ENCODE measurements around the gene SRPX. TPM values are rescaled to one million over a fixed set of nuclear protein-coding genes. Genes with fewer than 3 reads are reported as not detected.

The SRPX gene
- total and polyA plus RNA-seq, 10 of the 15 experiments (the other 5 are each of a cell fraction or from before 2014, with no cell fraction given): 0.05 to 0.79 (median 0.23) TPM; not detected in 1

DNA sequence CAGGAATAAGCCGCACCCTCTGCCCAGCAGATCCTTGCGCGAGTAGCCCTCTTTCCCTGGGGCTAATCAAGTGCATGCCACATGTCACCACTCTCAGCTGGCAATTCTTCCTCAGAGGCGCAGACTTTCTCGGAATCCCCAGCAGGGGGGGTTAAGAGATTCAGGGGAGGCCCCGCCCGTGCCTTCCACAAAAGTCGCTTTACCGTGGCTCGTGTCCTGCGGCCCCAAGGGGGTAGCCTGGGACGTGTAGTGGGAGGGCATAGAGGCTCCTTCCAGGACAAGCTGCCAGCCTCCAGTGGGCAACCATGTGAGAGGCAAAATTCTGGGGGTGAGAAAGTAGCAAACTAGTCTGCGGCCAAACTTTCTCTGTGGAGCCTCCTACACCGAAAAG is 652 bp downstream of the SRPX start:
- peak overlapping the region; percentile 54 for H3K4me2 ChIP-seq (ENCODE audit: control insufficient read depth, insufficient read depth)
- no peaks in the 10 kb centered on the region for H3K79me2 ChIP-seq (ENCODE audit: control insufficient read depth, insufficient read depth, low read length)
- SMC1A ChIA-PET (ENCODE audit: uncharacterized antibody, unreplicated experiment): no interaction called here
- no peaks in the 10 kb centered on the region for H3K4me1 ChIP-seq (ENCODE audit: control insufficient read depth, insufficient read depth, low read length)
- 41% methylated on average over 14 of the region's 14 CpGs for WGBS (ENCODE audit: insufficient coverage, insufficient replicate concordance, low lambda C conversion rate, missing lambda C conversion rate)
- CTCF ChIA-PET: interaction anchor here (1.1 kb wide), 1 partner anchor 62 kb away, joined by 4 read pairs; no protein-coding TSS in a partner anchor
- RAD21 ChIA-PET (ENCODE audit: unreplicated experiment): interaction anchor here (1.7 kb wide), 1 partner anchor 107 kb away, joined by 4 read pairs; the partner anchor contains the start of gene RPGR
- in situ Hi-C loops (cut with MboI): no loop called here
- H3K4me3 ChIP-seq: 0 out of 2 replicates have a peak overlapping the region, but pooled peaks have one; percentile 16
- ATAC-seq (peak; percentile 70; the same call in 2 of the 3 replicates), DNase-seq (ENCODE audit: low read depth, low spot score) (no peak), FAIRE-seq (no peak)
- H2AFZ ChIP-seq (ENCODE audit: control insufficient read depth, low read depth, low read length): no peak overlapping the region
- no peak overlapping the region for H3K27ac ChIP-seq (ENCODE audit: control insufficient read depth, insufficient read depth)
- no peaks in the 10 kb centered on the region for H3K36me3 ChIP-seq (ENCODE audit: control insufficient read depth in 2 of 2, insufficient read depth in 2 of 2, low read length in 1 of 2)
- no peaks in the 10 kb centered on the region for H4K20me1 ChIP-seq (ENCODE audit: control insufficient read depth, insufficient read depth)
- POLR2A ChIA-PET: no interaction called here
- intact Hi-C loops (cut with micrococcal nuclease; ENCODE audit: unreplicated experiment): no loop called here
- H3K9ac ChIP-seq (ENCODE audit: control insufficient read depth, insufficient read depth, low read length): no peak overlapping the region
- TF ChIP-seq, protein P1, sequence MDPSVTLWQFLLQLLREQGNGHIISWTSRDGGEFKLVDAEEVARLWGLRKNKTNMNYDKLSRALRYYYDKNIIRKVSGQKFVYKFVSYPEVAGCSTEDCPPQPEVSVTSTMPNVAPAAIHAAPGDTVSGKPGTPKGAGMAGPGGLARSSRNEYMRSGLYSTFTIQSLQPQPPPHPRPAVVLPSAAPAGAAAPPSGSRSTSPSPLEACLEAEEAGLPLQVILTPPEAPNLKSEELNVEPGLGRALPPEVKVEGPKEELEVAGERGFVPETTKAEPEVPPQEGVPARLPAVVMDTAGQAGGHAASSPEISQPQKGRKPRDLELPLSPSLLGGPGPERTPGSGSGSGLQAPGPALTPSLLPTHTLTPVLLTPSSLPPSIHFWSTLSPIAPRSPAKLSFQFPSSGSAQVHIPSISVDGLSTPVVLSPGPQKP (IDR thresholded peaks at IDR 0.05; ENCODE audit: low read depth, low read length): no peak
- TF ChIP-seq, protein P2, sequence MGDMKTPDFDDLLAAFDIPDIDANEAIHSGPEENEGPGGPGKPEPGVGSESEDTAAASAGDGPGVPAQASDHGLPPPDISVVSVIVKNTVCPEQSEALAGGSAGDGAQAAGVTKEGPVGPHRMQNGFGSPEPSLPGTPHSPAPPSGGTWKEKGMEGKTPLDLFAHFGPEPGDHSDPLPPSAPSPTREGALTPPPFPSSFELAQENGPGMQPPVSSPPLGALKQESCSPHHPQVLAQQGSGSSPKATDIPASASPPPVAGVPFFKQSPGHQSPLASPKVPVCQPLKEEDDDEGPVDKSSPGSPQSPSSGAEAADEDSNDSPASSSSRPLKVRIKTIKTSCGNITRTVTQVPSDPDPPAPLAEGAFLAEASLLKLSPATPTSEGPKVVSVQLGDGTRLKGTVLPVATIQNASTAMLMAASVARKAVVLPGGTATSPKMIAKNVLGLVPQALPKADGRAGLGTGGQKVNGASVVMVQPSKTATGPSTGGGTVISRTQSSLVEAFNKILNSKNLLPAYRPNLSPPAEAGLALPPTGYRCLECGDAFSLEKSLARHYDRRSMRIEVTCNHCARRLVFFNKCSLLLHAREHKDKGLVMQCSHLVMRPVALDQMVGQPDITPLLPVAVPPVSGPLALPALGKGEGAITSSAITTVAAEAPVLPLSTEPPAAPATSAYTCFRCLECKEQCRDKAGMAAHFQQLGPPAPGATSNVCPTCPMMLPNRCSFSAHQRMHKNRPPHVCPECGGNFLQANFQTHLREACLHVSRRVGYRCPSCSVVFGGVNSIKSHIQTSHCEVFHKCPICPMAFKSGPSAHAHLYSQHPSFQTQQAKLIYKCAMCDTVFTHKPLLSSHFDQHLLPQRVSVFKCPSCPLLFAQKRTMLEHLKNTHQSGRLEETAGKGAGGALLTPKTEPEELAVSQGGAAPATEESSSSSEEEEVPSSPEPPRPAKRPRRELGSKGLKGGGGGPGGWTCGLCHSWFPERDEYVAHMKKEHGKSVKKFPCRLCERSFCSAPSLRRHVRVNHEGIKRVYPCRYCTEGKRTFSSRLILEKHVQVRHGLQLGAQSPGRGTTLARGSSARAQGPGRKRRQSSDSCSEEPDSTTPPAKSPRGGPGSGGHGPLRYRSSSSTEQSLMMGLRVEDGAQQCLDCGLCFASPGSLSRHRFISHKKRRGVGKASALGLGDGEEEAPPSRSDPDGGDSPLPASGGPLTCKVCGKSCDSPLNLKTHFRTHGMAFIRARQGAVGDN (IDR thresholded peaks at IDR 0.05): no peak
- no peak for TF ChIP-seq FOXM1 (IDR thresholded peaks at IDR 0.05; ENCODE audit: low read depth, low read length)
- peak in 1 of 3 experiments; percentile 6; a peak in 1 of 6 replicates for TF ChIP-seq CTCF (IDR thresholded peaks at IDR 0.05 in 2 of 3, conservative IDR thresholded peaks at IDR 0.05 in 1 of 3; ENCODE audit: control insufficient read depth in 2 of 3, extremely low read depth in 1 of 3, insufficient read depth in 1 of 3, low read depth in 3 of 3, low read length in 3 of 3)
- no peak for TF ChIP-seq STAT1 (conservative IDR thresholded peaks at IDR 0.05)
- peak; percentile 14; the same call in 1 of the 2 replicates for TF ChIP-seq SMC3 (IDR thresholded peaks at IDR 0.05; ENCODE audit: borderline replicate concordance, low read length)
- TF ChIP-seq ZNF207 (IDR thresholded peaks at IDR 0.05; ENCODE audit: borderline replicate concordance): no peak
- TF ChIP-seq SREBF2 (IDR thresholded peaks at IDR 0.05; ENCODE audit: low read length): no peak
- TF ChIP-seq CBX5 (IDR thresholded peaks at IDR 0.05; ENCODE audit: low read depth): no peak
- no peak for TF ChIP-seq SREBF1 (IDR thresholded peaks at IDR 0.05; ENCODE audit: low read length)
- no peak for TF ChIP-seq ZBTB4 (CRISPR knock-in tag; IDR thresholded peaks at IDR 0.05)
- H3K9me3 ChIP-seq (replicated peaks; ENCODE audit: control insufficient read depth, insufficient read depth, low read length): no peaks in the 10 kb centered on the region
- H3K27me3 ChIP-seq (replicated peaks in 1 of 2; ENCODE audit: control insufficient read depth in 2 of 2, insufficient read depth in 2 of 2, low read length in 1 of 2): peaks cover 2 to 10% of the 10 kb centered on the region in 2 experiments
- BruUV-seq (replicated peaks): no TSS peak

Measured in GM12878 (cell line).